Fibroblast of the aortic adventitia (primary cell): Measurements from ENCODE around the gene SLC51A. TPM values are rescaled to one million over a fixed set of nuclear protein-coding genes. Genes with fewer than 3 reads are reported as not detected.
"Not testable (repeated sequence)": the region's sequence is repeated elsewhere in the genome, so short reads cannot be mapped to it uniquely, and the experiment has no call there.

Experiments
- DNase-seq: peaks from one replicate; pipeline ENCODE4 v3.0.0-alpha.2; 2010; ENCODE audit warnings: low read depth
- H3K4me3 ChIP-seq: 2 replicates; pipeline ENCODE4 v1.5.1; 2011; ENCODE audit warnings: low read depth, mild to moderate bottlenecking, control low read depth, low read length, moderate library complexity
- total RNA-seq: library from RNA; depleted of rRNA; stranded (reverse); fragments of >200 nt; gene quantifications from 2 replicates; pipeline ENCODE4 v1.2.3, GENCODE V29; 2012; ENCODE audit warnings: low replicate concordance
- TF ChIP-seq, protein P1 (sequence below): IDR thresholded peaks from 2 replicates; pipeline ENCODE4 v1.5.1; 2011; ENCODE audit warnings: mild to moderate bottlenecking, low read length, control low read depth, inconsistent platforms; ENCODE audit not compliant: insufficient read depth

Gene SLC51A
- not detected in 2 replicates for total RNA-seq

- DNase-seq, result no peak
- TF ChIP-seq, protein P1, sequence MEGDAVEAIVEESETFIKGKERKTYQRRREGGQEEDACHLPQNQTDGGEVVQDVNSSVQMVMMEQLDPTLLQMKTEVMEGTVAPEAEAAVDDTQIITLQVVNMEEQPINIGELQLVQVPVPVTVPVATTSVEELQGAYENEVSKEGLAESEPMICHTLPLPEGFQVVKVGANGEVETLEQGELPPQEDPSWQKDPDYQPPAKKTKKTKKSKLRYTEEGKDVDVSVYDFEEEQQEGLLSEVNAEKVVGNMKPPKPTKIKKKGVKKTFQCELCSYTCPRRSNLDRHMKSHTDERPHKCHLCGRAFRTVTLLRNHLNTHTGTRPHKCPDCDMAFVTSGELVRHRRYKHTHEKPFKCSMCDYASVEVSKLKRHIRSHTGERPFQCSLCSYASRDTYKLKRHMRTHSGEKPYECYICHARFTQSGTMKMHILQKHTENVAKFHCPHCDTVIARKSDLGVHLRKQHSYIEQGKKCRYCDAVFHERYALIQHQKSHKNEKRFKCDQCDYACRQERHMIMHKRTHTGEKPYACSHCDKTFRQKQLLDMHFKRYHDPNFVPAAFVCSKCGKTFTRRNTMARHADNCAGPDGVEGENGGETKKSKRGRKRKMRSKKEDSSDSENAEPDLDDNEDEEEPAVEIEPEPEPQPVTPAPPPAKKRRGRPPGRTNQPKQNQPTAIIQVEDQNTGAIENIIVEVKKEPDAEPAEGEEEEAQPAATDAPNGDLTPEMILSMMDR, result no peak
- H3K4me3 ChIP-seq, result no peak within 1 kb of the TSS
These were observed at the start of gene SLC51A for GRCh38 chr3:196216089-196216564. TSS of gene SLC51A (plus strand) at chr3:196216534. CDS start at chr3:196216713, 179 bp downstream.

DNA sequence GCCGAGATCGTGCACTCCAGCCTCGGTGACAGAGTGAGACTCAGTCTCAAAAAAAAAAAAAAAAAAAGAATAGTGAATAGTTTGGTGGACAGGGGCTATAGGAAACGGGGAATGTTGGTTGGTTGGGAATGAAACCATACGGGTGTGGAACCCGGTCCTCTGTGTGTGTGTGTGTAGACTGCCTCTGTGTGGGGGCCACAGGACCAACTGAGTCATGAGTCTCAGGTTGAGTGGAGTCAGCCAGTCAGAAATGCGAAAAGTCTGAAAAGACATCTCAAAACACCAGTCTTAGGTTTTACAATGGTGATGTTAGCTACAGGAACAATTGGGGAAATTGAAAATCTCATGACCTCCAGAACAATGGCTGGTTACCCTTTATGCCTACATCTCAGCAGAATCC, 49.6 kb upstream of the SLC51A start:
- DNase-seq, result no peak
- TF ChIP-seq, protein P1, result no peak
- H3K4me3 ChIP-seq, result no peak overlapping the region

DNA sequence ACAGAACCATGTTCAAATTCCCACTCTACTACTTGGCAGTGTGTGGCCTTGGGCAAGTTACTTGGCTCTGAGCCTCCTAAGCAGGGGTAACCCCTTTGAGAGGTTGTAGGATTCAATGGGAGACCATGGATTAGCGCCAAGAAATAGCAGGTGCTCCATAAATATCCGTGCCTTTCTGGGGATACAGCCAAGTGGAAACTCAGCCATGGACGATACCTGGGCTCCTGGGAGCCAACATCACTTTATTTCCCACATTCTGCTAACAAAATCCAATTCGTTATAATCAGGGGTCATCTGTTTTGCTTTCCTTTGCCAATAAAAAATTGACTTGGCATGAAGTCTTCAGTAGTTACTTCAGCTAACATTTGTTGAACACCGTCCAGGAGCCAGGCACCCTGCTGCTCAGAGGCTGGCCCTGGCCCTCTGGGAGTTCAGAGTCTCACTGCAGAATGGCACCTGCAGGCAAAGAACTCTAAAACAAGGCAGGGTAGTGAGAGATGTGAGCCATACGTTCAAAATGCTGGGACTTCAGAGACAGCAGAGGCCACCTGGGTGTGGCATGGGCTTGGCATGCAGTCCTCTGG, 47.4 kb upstream of the SLC51A start:
- TF ChIP-seq, protein P1, result no peak
- no peak overlapping the region for H3K4me3 ChIP-seq
- DNase-seq, result no peak

GRCh38 chr3:196169836-196170240, 46.5 kb upstream of the SLC51A start:
- TF ChIP-seq, protein P1, result no peak

DNA sequence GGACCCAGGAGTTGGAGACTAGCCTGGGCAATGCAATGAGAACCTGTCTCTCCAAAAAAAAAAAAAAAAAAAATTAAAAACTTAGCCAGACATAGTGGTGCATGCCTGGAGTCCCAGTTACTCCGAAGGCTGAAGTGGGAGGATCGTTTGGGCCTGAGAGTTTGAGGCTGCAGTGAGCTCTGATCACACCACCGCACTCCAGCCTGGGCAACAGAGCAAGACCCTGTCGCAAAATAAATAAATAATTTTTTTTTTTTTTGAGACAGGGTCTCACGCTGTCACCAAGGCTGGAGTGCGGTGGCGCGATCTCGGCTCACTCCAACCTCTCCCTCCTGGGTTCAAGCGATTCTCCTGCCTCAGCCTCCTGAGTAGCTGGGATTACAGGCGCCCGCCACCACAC, 46.0 kb upstream of the SLC51A start:
- not testable (repeated sequence) for DNase-seq, H3K4me3 ChIP-seq

More at GRCh38 chr3:196169836-196170240, 46.5 kb upstream of the SLC51A start:
- DNase-seq, result no peak
- H3K4me3 ChIP-seq, result no peak overlapping the region

GRCh38 chr3:196174652-196175051, 41.7 kb upstream of the SLC51A start:
- no peak for DNase-seq
- TF ChIP-seq, protein P1, result no peak
- H3K4me3 ChIP-seq, result no peak overlapping the region

DNA sequence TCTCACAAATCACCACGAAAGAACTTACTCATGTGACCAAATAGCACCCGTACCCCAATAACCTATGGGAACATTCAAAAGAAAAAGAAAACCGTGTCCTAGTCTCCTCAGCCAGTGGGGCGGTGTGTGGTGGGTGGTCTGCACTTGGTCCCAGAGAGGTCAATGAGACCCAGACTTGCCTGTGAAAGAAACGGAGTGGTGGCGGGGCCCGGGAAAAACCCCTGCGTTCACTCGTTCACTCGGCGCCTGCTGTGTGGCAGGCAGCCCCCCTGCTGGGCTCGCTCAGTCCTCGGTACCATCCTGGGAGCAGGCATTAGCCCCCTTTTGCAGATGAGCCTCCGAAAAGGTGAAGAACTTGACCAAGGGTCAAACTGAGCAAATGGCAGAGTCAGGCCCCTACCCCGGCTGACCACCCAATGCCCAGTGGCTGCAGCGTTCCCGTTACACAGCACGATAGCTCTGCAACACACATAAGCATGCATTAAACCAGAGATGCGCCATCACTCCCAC, 41.2 kb upstream of the SLC51A start:
- DNase-seq, result no peak
- TF ChIP-seq, protein P1, result no peak
- H3K4me3 ChIP-seq, result no peak overlapping the region
